SK-N-SH treated with all-trans-retinoic acid at 6 μM for 48 hours (cell line): Measurements from ENCODE around the gene MICA.

Source experiments
- ARNTL ChIP-seq: fragments of 450-650 bp; formaldehyde crosslinking; IDR thresholded peaks from 2 replicates; pipeline ENCODE4 v1.5.0; 2020; ENCODE audit warnings: low read depth, mild to moderate bottlenecking, moderate library complexity, borderline replicate concordance
- PATZ1 ChIP-seq: fragments of 250-450 bp; sonication (Bioruptor Pico); IDR thresholded peaks from 2 replicates; pipeline ENCODE4 v1.8.0; 2020; ENCODE audit warnings: mild to moderate bottlenecking, moderate library complexity, borderline replicate concordance
- POU6F1 ChIP-seq: fragments of 250-450 bp; sonication (Bioruptor Pico); IDR thresholded peaks from 2 replicates; pipeline ENCODE4 v1.8.0; 2021; ENCODE audit warnings: low read depth, mild to moderate bottlenecking, moderate library complexity, borderline replicate concordance
- PPARA ChIP-seq: fragments of 250-450 bp; sonication (Bioruptor Pico); IDR thresholded peaks from 2 replicates; pipeline ENCODE4 v1.5.0; 2020; ENCODE audit warnings: mild to moderate bottlenecking, borderline replicate concordance
- RARB ChIP-seq: fragments of 250-450 bp; sonication (Bioruptor Pico); IDR thresholded peaks from 2 replicates; pipeline ENCODE4 v1.8.0; 2021; ENCODE audit warnings: mild to moderate bottlenecking, moderate library complexity
- SNAI2 ChIP-seq: fragments of 250-450 bp; sonication (Bioruptor Pico); IDR thresholded peaks from 2 replicates; pipeline ENCODE4 v1.5.0; 2020; ENCODE audit warnings: mild to moderate bottlenecking, moderate library complexity
- TOX ChIP-seq: fragments of 250-450 bp; sonication (Bioruptor Pico); IDR thresholded peaks from 2 replicates; pipeline ENCODE4 v1.8.0; 2021; ENCODE audit warnings: mild to moderate bottlenecking, moderate library complexity, borderline replicate concordance
- TSHZ2 ChIP-seq: fragments of 250-450 bp; sonication (Bioruptor Pico); IDR thresholded peaks from 2 replicates; pipeline ENCODE4 v1.5.0; 2020; ENCODE audit warnings: mild to moderate bottlenecking, moderate library complexity
- ZFP3 ChIP-seq: fragments of 250-450 bp; sonication (Bioruptor Pico); IDR thresholded peaks from 2 replicates; pipeline ENCODE4 v1.5.0; 2020; ENCODE audit warnings: mild to moderate bottlenecking, moderate library complexity
- ZNF565 ChIP-seq: fragments of 450-650 bp; formaldehyde crosslinking; conservative IDR thresholded peaks from 2 replicates; pipeline ENCODE4 v1.5.0; 2020; ENCODE audit warnings: low read depth, mild to moderate bottlenecking, moderate library complexity

- TF ChIP-seq TSHZ2 (no peak), ZNF565 (no peak), SNAI2 (no peak), PATZ1 (CRISPR knock-in tag) (no peak), TOX (CRISPR knock-in tag) (no peak), PPARA (CRISPR knock-in tag) (no peak), ZFP3 (CRISPR knock-in tag) (no peak), RARB (CRISPR knock-in tag) (no peak), POU6F1 (CRISPR knock-in tag) (no peak), ARNTL (CRISPR knock-in tag) (no peak)
Observed at GRCh38 chr6:31452859-31453258, 49.5 kb downstream of the MICA start.
